HEK293 (cell line): ENCODE results near the gene COL4A1.

Experiments used
- ATF2 ChIP-seq: fragments of 450-650 bp; formaldehyde crosslinking; IDR thresholded peaks from 2 replicates; pipeline ENCODE4 v1.5.1; 2016; ENCODE audit warnings: missing biosample characterization, missing genetic modification characterization, low read depth
- CTCF ChIP-seq: fragments of 450-650 bp; formaldehyde crosslinking; IDR thresholded peaks from 2 replicates; pipeline ENCODE4 v1.5.1; 2016; ENCODE audit warnings: missing biosample characterization, missing genetic modification characterization
- SALL2 ChIP-seq: fragments of 450-650 bp; formaldehyde crosslinking; IDR thresholded peaks from 2 replicates; pipeline ENCODE4 v1.5.0; 2017; ENCODE audit warnings: missing biosample characterization, mild to moderate bottlenecking, missing genetic modification characterization, borderline replicate concordance
- SP2 ChIP-seq: fragments of 450-650 bp; formaldehyde crosslinking; IDR thresholded peaks from 2 replicates; pipeline ENCODE4 v1.5.1; 2016; ENCODE audit warnings: missing biosample characterization, missing genetic modification characterization
- ZNF114 ChIP-seq: fragments of 450-650 bp; formaldehyde crosslinking; IDR thresholded peaks from 2 replicates; pipeline ENCODE4 v1.5.0; 2017; ENCODE audit warnings: missing biosample characterization, missing genetic modification characterization
- ZNF302 ChIP-seq: fragments of 450-650 bp; formaldehyde crosslinking; IDR thresholded peaks from 2 replicates; pipeline ENCODE4 v1.5.1; 2016; ENCODE audit warnings: missing biosample characterization, missing genetic modification characterization, low read depth
- ZNF473 ChIP-seq: fragments of 450-650 bp; formaldehyde crosslinking; IDR thresholded peaks from 2 replicates; pipeline ENCODE4 v1.5.1; 2017; ENCODE audit warnings: missing biosample characterization, missing genetic modification characterization
- ZNF530 ChIP-seq: fragments of 450-650 bp; formaldehyde crosslinking; IDR thresholded peaks from 2 replicates; pipeline ENCODE4 v1.5.1; 2016; ENCODE audit warnings: low read depth, missing biosample characterization, missing genetic modification characterization
- ZNF580 ChIP-seq: fragments of 450-650 bp; formaldehyde crosslinking; IDR thresholded peaks from 2 replicates; pipeline ENCODE4 v1.5.1; 2016; ENCODE audit warnings: missing biosample characterization, missing genetic modification characterization
- ZNF791 ChIP-seq: fragments of 450-650 bp; formaldehyde crosslinking; IDR thresholded peaks from 2 replicates; pipeline ENCODE4 v1.5.1; 2016; ENCODE audit warnings: missing biosample characterization, missing genetic modification characterization
- TF ChIP-seq, protein P1 (sequence below): IDR thresholded peaks from 2 replicates; pipeline ENCODE4 v1.6.1; 2011; ENCODE audit warnings: mild to moderate bottlenecking, low read depth, low read length, borderline replicate concordance
- TF ChIP-seq, protein P2 (sequence below): fragments of 450-650 bp; formaldehyde crosslinking; IDR thresholded peaks from 2 replicates; pipeline ENCODE4 v1.5.1; 2016; ENCODE audit warnings: missing biosample characterization, missing genetic modification characterization, low read depth
- TF ChIP-seq, protein P3 (sequence below): fragments of 450-650 bp; formaldehyde crosslinking; IDR thresholded peaks from 2 replicates; pipeline ENCODE4 v1.5.1; 2017; ENCODE audit warnings: missing biosample characterization, missing genetic modification characterization

- TF ChIP-seq SALL2 (tag by site-specific recombination) (no peak), ZNF791 (tag by site-specific recombination) (no peak), CTCF (no peak), ZNF473 (tag by site-specific recombination) (no peak), ATF2 (tag by site-specific recombination) (no peak), ZNF530 (tag by site-specific recombination) (no peak), SP2 (tag by site-specific recombination) (no peak), ZNF302 (tag by site-specific recombination) (no peak), ZNF114 (tag by site-specific recombination) (no peak), ZNF580 (tag by site-specific recombination) (no peak)
- TF ChIP-seq, protein P1, sequence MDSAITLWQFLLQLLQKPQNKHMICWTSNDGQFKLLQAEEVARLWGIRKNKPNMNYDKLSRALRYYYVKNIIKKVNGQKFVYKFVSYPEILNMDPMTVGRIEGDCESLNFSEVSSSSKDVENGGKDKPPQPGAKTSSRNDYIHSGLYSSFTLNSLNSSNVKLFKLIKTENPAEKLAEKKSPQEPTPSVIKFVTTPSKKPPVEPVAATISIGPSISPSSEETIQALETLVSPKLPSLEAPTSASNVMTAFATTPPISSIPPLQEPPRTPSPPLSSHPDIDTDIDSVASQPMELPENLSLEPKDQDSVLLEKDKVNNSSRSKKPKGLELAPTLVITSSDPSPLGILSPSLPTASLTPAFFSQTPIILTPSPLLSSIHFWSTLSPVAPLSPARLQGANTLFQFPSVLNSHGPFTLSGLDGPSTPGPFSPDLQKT, result no peak
- TF ChIP-seq, protein P2, sequence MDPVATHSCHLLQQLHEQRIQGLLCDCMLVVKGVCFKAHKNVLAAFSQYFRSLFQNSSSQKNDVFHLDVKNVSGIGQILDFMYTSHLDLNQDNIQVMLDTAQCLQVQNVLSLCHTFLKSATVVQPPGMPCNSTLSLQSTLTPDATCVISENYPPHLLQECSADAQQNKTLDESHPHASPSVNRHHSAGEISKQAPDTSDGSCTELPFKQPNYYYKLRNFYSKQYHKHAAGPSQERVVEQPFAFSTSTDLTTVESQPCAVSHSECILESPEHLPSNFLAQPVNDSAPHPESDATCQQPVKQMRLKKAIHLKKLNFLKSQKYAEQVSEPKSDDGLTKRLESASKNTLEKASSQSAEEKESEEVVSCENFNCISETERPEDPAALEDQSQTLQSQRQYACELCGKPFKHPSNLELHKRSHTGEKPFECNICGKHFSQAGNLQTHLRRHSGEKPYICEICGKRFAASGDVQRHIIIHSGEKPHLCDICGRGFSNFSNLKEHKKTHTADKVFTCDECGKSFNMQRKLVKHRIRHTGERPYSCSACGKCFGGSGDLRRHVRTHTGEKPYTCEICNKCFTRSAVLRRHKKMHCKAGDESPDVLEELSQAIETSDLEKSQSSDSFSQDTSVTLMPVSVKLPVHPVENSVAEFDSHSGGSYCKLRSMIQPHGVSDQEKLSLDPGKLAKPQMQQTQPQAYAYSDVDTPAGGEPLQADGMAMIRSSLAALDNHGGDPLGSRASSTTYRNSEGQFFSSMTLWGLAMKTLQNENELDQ, result no peak
- TF ChIP-seq, protein P3, sequence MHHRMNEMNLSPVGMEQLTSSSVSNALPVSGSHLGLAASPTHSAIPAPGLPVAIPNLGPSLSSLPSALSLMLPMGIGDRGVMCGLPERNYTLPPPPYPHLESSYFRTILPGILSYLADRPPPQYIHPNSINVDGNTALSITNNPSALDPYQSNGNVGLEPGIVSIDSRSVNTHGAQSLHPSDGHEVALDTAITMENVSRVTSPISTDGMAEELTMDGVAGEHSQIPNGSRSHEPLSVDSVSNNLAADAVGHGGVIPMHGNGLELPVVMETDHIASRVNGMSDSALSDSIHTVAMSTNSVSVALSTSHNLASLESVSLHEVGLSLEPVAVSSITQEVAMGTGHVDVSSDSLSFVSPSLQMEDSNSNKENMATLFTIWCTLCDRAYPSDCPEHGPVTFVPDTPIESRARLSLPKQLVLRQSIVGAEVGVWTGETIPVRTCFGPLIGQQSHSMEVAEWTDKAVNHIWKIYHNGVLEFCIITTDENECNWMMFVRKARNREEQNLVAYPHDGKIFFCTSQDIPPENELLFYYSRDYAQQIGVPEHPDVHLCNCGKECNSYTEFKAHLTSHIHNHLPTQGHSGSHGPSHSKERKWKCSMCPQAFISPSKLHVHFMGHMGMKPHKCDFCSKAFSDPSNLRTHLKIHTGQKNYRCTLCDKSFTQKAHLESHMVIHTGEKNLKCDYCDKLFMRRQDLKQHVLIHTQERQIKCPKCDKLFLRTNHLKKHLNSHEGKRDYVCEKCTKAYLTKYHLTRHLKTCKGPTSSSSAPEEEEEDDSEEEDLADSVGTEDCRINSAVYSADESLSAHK, result no peak
Observed at GRCh38 chr13:110151462-110151861, 155.5 kb downstream of the COL4A1 start.
